ENCODE results near the gene INHBA. TPM values are rescaled to one million over a fixed set of nuclear protein-coding genes. Genes with fewer than 3 reads are reported as not detected.

The INHBA gene
- total RNA-seq, 1 experiment from 2014 or later: 0.28 TPM

GRCh38 chr7:41695661-41696322 is 7.1 kb downstream of the INHBA start:
- POLR2A ChIA-PET: no interaction called here
- intact Hi-C loops (cut with micrococcal nuclease; ENCODE audit: unreplicated experiment): no loop called here
- ATAC-seq: no peak
- no peaks in the 10 kb centered on the region for H3K36me3 ChIP-seq (ENCODE audit: control insufficient read depth, insufficient read depth, low read length)
- DNase-seq (ENCODE audit: low read depth, low spot score): no peak
- no peaks in the 10 kb centered on the region for H3K4me1 ChIP-seq (ENCODE audit: control insufficient read depth, insufficient read depth, low read length)
- CTCF ChIA-PET: interaction anchor here (0.6 to 1.0 kb wide), 4 partner anchors 9 to 445 kb away, joined by 3 to 4 read pairs (median 3); no protein-coding TSS in a partner anchor
- H3K27me3 ChIP-seq (ENCODE audit: control insufficient read depth, insufficient read depth, low read length): peaks cover 5% of the 10 kb centered on the region
- in situ Hi-C loops (cut with HindIII; ENCODE audit: low pct_unique_long_range_greater_than_20kb, low sequenced_read_pairs): no loop called here
- TF ChIP-seq POLR2AphosphoS5 (IDR thresholded peaks at IDR 0.05; ENCODE audit: low read depth, low read length): no peak
- no peak for TF ChIP-seq TCF7L2 (IDR thresholded peaks at IDR 0.05; ENCODE audit: low read depth, low read length)
- TF ChIP-seq CTCF (IDR thresholded peaks at IDR 0.05): no peak
- TF ChIP-seq, protein P1, sequence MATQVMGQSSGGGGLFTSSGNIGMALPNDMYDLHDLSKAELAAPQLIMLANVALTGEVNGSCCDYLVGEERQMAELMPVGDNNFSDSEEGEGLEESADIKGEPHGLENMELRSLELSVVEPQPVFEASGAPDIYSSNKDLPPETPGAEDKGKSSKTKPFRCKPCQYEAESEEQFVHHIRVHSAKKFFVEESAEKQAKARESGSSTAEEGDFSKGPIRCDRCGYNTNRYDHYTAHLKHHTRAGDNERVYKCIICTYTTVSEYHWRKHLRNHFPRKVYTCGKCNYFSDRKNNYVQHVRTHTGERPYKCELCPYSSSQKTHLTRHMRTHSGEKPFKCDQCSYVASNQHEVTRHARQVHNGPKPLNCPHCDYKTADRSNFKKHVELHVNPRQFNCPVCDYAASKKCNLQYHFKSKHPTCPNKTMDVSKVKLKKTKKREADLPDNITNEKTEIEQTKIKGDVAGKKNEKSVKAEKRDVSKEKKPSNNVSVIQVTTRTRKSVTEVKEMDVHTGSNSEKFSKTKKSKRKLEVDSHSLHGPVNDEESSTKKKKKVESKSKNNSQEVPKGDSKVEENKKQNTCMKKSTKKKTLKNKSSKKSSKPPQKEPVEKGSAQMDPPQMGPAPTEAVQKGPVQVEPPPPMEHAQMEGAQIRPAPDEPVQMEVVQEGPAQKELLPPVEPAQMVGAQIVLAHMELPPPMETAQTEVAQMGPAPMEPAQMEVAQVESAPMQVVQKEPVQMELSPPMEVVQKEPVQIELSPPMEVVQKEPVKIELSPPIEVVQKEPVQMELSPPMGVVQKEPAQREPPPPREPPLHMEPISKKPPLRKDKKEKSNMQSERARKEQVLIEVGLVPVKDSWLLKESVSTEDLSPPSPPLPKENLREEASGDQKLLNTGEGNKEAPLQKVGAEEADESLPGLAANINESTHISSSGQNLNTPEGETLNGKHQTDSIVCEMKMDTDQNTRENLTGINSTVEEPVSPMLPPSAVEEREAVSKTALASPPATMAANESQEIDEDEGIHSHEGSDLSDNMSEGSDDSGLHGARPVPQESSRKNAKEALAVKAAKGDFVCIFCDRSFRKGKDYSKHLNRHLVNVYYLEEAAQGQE (IDR thresholded peaks at IDR 0.05; ENCODE audit: insufficient read depth in 1 of 2, low read depth in 2 of 2, low read length in 1 of 2): no peak
- no peak for TF ChIP-seq SIN3A (IDR thresholded peaks at IDR 0.05; ENCODE audit: borderline replicate concordance, insufficient read depth, low read depth, low read length)
- peak overlapping the region; percentile 23 to 51; a peak in 3 of 4 replicates for H3K4me3 ChIP-seq (ENCODE audit: low read depth in 2 of 2, low read length in 2 of 2)
- no peaks in the 10 kb centered on the region for H3K9me3 ChIP-seq (ENCODE audit: control insufficient read depth, insufficient read depth, low read depth, low read length)
- H3K27ac ChIP-seq (ENCODE audit: low read length): no peak overlapping the region
- no TSS peak for BruUV-seq (replicated peaks)

DNA sequence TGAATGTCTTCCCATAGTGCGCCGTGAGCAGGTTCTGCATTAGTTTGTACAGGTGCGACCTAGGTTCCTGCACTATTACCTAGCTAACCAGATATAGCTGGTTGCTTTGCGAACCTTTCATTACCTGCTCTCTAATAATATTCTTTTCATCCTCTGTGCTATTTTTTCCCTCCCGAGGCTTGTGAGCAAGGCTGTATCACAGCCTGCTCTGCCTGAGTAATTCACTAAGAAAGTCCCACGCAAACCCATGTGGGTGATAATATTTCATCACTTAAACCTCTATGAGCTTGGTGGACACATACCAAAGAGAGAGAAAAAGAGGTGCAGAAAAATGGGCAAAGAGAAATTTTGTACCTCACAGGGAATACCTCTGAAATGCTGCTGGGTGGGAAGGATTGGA is 8.4 kb downstream of the INHBA start:
- ATAC-seq (no peak), DNase-seq (ENCODE audit: low read depth, low spot score) (no peak)
- BruUV-seq (replicated peaks): no TSS peak
- H3K27ac ChIP-seq (ENCODE audit: low read length): no peak overlapping the region
- peaks cover 3% of the 10 kb centered on the region for H3K27me3 ChIP-seq (ENCODE audit: control insufficient read depth, insufficient read depth, low read length)
- ChIA-PET POLR2A (no interaction called here), CTCF (no interaction called here)
- no peak overlapping the region for H3K4me3 ChIP-seq (ENCODE audit: low read depth in 2 of 2, low read length in 2 of 2)
- TF ChIP-seq POLR2AphosphoS5 (IDR thresholded peaks at IDR 0.05; ENCODE audit: low read depth, low read length) (no peak), CTCF (IDR thresholded peaks at IDR 0.05) (no peak), TCF7L2 (IDR thresholded peaks at IDR 0.05; ENCODE audit: low read depth, low read length) (no peak), SIN3A (IDR thresholded peaks at IDR 0.05; ENCODE audit: borderline replicate concordance, insufficient read depth, low read depth, low read length) (no peak)
- TF ChIP-seq, protein P1 (IDR thresholded peaks at IDR 0.05; ENCODE audit: insufficient read depth in 1 of 2, low read depth in 2 of 2, low read length in 1 of 2): no peak
- no peaks in the 10 kb centered on the region for H3K4me1 ChIP-seq (ENCODE audit: control insufficient read depth, insufficient read depth, low read length)
- H3K9me3 ChIP-seq (ENCODE audit: control insufficient read depth, insufficient read depth, low read depth, low read length): no peaks in the 10 kb centered on the region
- H3K36me3 ChIP-seq (ENCODE audit: control insufficient read depth, insufficient read depth, low read length): no peaks in the 10 kb centered on the region
- in situ Hi-C loops (cut with HindIII; ENCODE audit: low pct_unique_long_range_greater_than_20kb, low sequenced_read_pairs): no loop called here
- intact Hi-C loops (cut with micrococcal nuclease; ENCODE audit: unreplicated experiment): no loop called here

All from Panc1 (cell line).